ENCODE measurements around the gene HECTD1.
"Not testable (repeated sequence)": the region's sequence is repeated elsewhere in the genome, so short reads cannot be mapped to it uniquely, and the experiment has no call there.

Gene HECTD1

GRCh38 chr14:31194661-31195060 lies 12.9 kb downstream of the HECTD1 start:
- DNase-seq (ENCODE audit: low read depth, low spot score): no peak

GRCh38 chr14:31194095-31194494 lies 13.5 kb downstream of the HECTD1 start:
- DNase-seq (ENCODE audit: low read depth, low spot score): no peak

GRCh38 chr14:31192544-31192943 lies 15.0 kb downstream of the HECTD1 start:
- not testable (repeated sequence) for DNase-seq (ENCODE audit: low read depth, low spot score)

GRCh38 chr14:31190717-31191263 lies 16.8 kb downstream of the HECTD1 start:
- no peak for DNase-seq (ENCODE audit: low read depth, low spot score)

- DNase-seq (ENCODE audit: low read depth, low spot score): no peak
Observed at GRCh38 chr14:31190219-31190603, 17.4 kb downstream of the HECTD1 start.

GRCh38 chr14:31189346-31190218 lies 18.0 kb downstream of the HECTD1 start:
- no peak for DNase-seq (ENCODE audit: low read depth, low spot score)

GRCh38 chr14:31188744-31189143 lies 18.8 kb downstream of the HECTD1 start:
- DNase-seq (ENCODE audit: low read depth, low spot score): no peak

GRCh38 chr14:31182016-31182415 lies 25.6 kb downstream of the HECTD1 start:
- not testable (repeated sequence) for DNase-seq (ENCODE audit: low read depth, low spot score)

GRCh38 chr14:31181271-31181670 lies 26.3 kb downstream of the HECTD1 start:
- no peak for DNase-seq (ENCODE audit: low read depth, low spot score)

- DNase-seq (ENCODE audit: low read depth, low spot score): no peak
Observed at GRCh38 chr14:31180299-31181051, 27.1 kb downstream of the HECTD1 start.

GRCh38 chr14:31174433-31174832 lies 33.2 kb downstream of the HECTD1 start:
- DNase-seq (ENCODE audit: low read depth, low spot score): no peak

GRCh38 chr14:31173120-31173837 lies 34.3 kb downstream of the HECTD1 start:
- no peak for DNase-seq (ENCODE audit: low read depth, low spot score)

GRCh38 chr14:31172084-31172483 lies 35.5 kb downstream of the HECTD1 start:
- DNase-seq (ENCODE audit: low read depth, low spot score): no peak

- no peak for DNase-seq (ENCODE audit: low read depth, low spot score)
Observed at GRCh38 chr14:31170411-31170810, 37.2 kb downstream of the HECTD1 start.

- no peak for DNase-seq (ENCODE audit: low read depth, low spot score)
Observed at GRCh38 chr14:31169877-31170276, 37.7 kb downstream of the HECTD1 start.

- no peak for DNase-seq (ENCODE audit: low read depth, low spot score)
Observed at GRCh38 chr14:31167032-31167431, 40.6 kb downstream of the HECTD1 start.

- no peak for DNase-seq (ENCODE audit: low read depth, low spot score)
Observed at GRCh38 chr14:31166271-31166561, 41.4 kb downstream of the HECTD1 start.

- no peak for DNase-seq (ENCODE audit: low read depth, low spot score)
Observed at GRCh38 chr14:31164115-31164514, 43.5 kb downstream of the HECTD1 start.

GRCh38 chr14:31162910-31163649 lies 44.5 kb downstream of the HECTD1 start:
- no peak for DNase-seq (ENCODE audit: low read depth, low spot score)

GRCh38 chr14:31161274-31161673 lies 46.3 kb downstream of the HECTD1 start:
- DNase-seq (ENCODE audit: low read depth, low spot score): no peak

- no peak for DNase-seq (ENCODE audit: low read depth, low spot score)
Observed at GRCh38 chr14:31159682-31160296, 47.8 kb downstream of the HECTD1 start.

Data from ELF-1 (cell line).